ENCODE data around the gene ATAD1.

- TF ChIP-seq CTCF (IDR thresholded peaks at IDR 0.05) (peak in 2 of 4 experiments; percentile 4 to 46), POLR2A (IDR thresholded peaks at IDR 0.05) (peak in 1 of 2 donors; percentile 28)
Measured at GRCh38 chr10:87817609-87818504, at the start of gene ATAD1.

All from gastroesophageal sphincter (tissue), 3 donors.